Endodermal cell (in vitro differentiated cells): ENCODE data around the gene RUBCN. TPM values are rescaled to one million over a fixed set of nuclear protein-coding genes. Genes with fewer than 3 reads are reported as not detected.
"Not testable (repeated sequence)": the region's sequence is repeated elsewhere in the genome, so short reads cannot be mapped to it uniquely, and the experiment has no call there.

Experiments
- DNase-seq: peaks from one replicate; pipeline ENCODE4 v3.0.0-alpha.2; 2017
- H3K27ac ChIP-seq: 2 replicates; pipeline ENCODE4 v1.5.1; 2013; ENCODE audit warnings: mild to moderate bottlenecking, low read depth, low read length, moderate library complexity
- H3K27me3 ChIP-seq: 2 replicates; pipeline ENCODE4 v1.6.1; 2013; ENCODE audit warnings: mild to moderate bottlenecking, low read length, moderate library complexity; ENCODE audit not compliant: insufficient read depth, control insufficient read depth, poor library complexity, severe bottlenecking
- H3K36me3 ChIP-seq: 2 replicates; pipeline ENCODE4 v1.7.0; 2013; ENCODE audit warnings: mild to moderate bottlenecking, low read length, moderate library complexity; ENCODE audit not compliant: control insufficient read depth, insufficient read depth
- H3K4me1 ChIP-seq: one replicate; pipeline ENCODE4 v1.7.0; 2013; ENCODE audit warnings: low read length; ENCODE audit not compliant: control insufficient read depth, insufficient read depth
- H3K4me3 ChIP-seq: 2 replicates; pipeline ENCODE4 v1.5.1; 2013; ENCODE audit warnings: mild to moderate bottlenecking, low read length, moderate library complexity
- H3K9ac ChIP-seq: 2 replicates; pipeline ENCODE4 v1.6.1; 2013; ENCODE audit warnings: mild to moderate bottlenecking, low read length, moderate library complexity; ENCODE audit not compliant: poor library complexity, severe bottlenecking; ENCODE audit errors: extremely low read depth
- H3K9me3 ChIP-seq: 2 replicates; pipeline ENCODE4 v1.6.1; 2013; ENCODE audit warnings: mild to moderate bottlenecking, low read length, moderate library complexity; ENCODE audit not compliant: control insufficient read depth
- H3K27ac Mint-ChIP-seq: 2 replicates; pipeline ENCODE4 v1.8.0; 2020; ENCODE audit warnings: mixed read lengths
- H3K27me3 Mint-ChIP-seq: 2 replicates; pipeline ENCODE4 v1.8.0; 2021; ENCODE audit warnings: mild to moderate bottlenecking, mixed read lengths; ENCODE audit not compliant: insufficient read depth
- H3K36me3 Mint-ChIP-seq: 2 replicates; pipeline ENCODE4 v1.8.0; 2020; ENCODE audit warnings: low read depth, mixed read lengths
- H3K4me1 Mint-ChIP-seq: 2 replicates; pipeline ENCODE4 v1.8.0; 2020; ENCODE audit warnings: mixed read lengths
- H3K4me3 Mint-ChIP-seq: 2 replicates; pipeline ENCODE4 v1.8.0; 2020; ENCODE audit warnings: mild to moderate bottlenecking, moderate library complexity, mixed read lengths
- H3K9me3 Mint-ChIP-seq: 2 replicates; pipeline ENCODE4 v1.8.0; 2020; ENCODE audit warnings: mild to moderate bottlenecking, mixed read lengths
- WGBS, 2 experiments: methylation state at CpG; one replicate each; pipeline versions ENCODE4 v1.1.5 to v1.1.7; 2013; ENCODE audit warnings: missing lambda C conversion rate in 2 of 2, mixed read lengths in 1 of 2; ENCODE audit not compliant: insufficient coverage in 1 of 2, insufficient read length in 1 of 2; 5-methylcytosine and 5-hydroxymethylcytosine counted together
- total RNA-seq, 2 donors: library from RNA; stranded (reverse); fragmentation: NEBNext Ultra II Directional in 1 of 2; extraction: Animal tissue kit (Norgen Biotek cat#: 25700) in 1 of 2; gene quantifications; 2 replicates in 1 of 2; 3 replicates in 1 of 2; pipeline ENCODE4 v1.2.1, GENCODE V29; 2021
- TF ChIP-seq, protein P1 (sequence below): fragments of 200-600 bp; sonication (generic); conservative IDR thresholded peaks from 2 replicates; pipeline ENCODE4 v1.5.0; 2021; ENCODE audit warnings: antibody characterized with exemption, mild to moderate bottlenecking

RUBCN gene
- total RNA-seq, 2 donors from 2014 or later: 17.2 to 18.3 TPM

DNA sequence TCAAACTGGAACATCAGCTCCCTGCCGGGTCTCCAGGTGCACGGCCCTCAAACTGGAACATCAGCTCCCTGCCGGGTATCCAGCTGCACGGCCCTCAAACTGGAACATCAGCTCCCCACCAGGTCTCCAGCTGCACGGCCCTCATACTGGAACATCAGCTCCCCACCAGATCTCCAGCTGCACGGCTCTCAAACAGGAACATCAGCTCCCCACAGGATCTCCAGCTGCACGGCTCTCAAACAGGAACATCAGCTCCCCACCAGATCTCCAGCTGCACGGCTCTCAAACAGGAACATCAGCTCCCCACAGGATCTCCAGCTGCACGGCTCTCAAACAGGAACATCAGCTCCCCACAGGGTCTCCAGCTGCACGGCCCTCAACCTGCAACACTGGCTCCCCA is 99.1 kb downstream of the RUBCN start:
- Mint-ChIP-seq H3K36me3 (peaks cover 34% of the 10 kb centered on the region), H3K9me3 (peaks cover 27% of the 10 kb centered on the region)
- not testable (repeated sequence) for H3K27ac ChIP-seq, H3K27me3 Mint-ChIP-seq, H3K36me3 ChIP-seq, H3K9me3 ChIP-seq, H3K4me1 Mint-ChIP-seq, H3K4me3 ChIP-seq, H3K27me3 ChIP-seq, H3K27ac Mint-ChIP-seq, H3K4me3 Mint-ChIP-seq, H3K9ac ChIP-seq, DNase-seq, H3K4me1 ChIP-seq
- WGBS, 2 experiments: 89 to 96% methylated on average over 5 to 10 of the region's 10 CpGs

DNA sequence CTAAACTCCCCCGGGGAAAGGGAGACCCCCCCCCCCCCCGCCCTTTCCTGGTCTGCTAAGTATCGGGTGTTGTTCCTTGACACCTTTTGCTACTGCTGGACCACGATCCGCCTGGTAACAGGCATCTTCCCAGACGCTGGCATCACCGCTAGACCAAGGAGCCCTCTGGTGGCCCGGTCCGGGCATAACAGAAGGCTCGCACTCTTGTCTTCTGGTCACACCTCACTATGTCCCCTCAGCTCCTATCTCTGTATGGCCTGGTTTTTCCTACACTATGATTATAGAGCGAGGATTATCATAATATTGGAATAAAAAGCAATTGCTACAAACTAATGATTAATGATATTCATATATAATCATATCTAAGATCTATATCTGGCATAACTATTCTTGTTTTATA is 104.7 kb downstream of the RUBCN start:
- not testable (repeated sequence) for H3K36me3 ChIP-seq, H3K27ac ChIP-seq, H3K9me3 Mint-ChIP-seq, H3K4me1 ChIP-seq, H3K4me3 ChIP-seq, H3K4me3 Mint-ChIP-seq, DNase-seq, H3K9ac ChIP-seq, H3K27me3 Mint-ChIP-seq, H3K36me3 Mint-ChIP-seq, H3K4me1 Mint-ChIP-seq, H3K27ac Mint-ChIP-seq, H3K27me3 ChIP-seq, H3K9me3 ChIP-seq
- 34% methylated on average over 7 of the region's 11 CpGs; no CpG with 5 or more reads in 1 of the 2 experiments for WGBS, 2 experiments
- TF ChIP-seq, protein P1, sequence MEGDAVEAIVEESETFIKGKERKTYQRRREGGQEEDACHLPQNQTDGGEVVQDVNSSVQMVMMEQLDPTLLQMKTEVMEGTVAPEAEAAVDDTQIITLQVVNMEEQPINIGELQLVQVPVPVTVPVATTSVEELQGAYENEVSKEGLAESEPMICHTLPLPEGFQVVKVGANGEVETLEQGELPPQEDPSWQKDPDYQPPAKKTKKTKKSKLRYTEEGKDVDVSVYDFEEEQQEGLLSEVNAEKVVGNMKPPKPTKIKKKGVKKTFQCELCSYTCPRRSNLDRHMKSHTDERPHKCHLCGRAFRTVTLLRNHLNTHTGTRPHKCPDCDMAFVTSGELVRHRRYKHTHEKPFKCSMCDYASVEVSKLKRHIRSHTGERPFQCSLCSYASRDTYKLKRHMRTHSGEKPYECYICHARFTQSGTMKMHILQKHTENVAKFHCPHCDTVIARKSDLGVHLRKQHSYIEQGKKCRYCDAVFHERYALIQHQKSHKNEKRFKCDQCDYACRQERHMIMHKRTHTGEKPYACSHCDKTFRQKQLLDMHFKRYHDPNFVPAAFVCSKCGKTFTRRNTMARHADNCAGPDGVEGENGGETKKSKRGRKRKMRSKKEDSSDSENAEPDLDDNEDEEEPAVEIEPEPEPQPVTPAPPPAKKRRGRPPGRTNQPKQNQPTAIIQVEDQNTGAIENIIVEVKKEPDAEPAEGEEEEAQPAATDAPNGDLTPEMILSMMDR: peak; percentile 48

DNA sequence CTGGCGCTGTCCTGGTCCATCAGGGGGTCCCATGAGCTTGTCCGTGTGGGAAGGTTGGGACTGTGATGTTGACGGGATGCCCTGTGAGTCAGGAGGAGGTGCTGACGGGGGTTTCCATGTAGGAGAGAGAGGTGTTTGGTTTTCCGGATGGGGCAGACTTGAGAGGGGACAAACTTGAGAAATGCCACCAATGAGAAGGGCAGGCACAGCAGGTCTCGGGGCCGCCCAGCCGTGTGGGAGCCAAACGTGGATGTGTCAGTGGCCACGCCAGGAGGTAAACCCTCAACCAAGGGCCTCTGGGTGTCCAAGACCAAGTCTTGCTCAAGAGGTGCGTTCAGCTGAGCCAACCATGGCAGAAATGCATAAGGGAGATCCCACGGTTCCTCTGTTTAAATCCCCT is 105.9 kb downstream of the RUBCN start:
- H3K36me3 ChIP-seq, H3K4me3 ChIP-seq, H3K9me3 Mint-ChIP-seq, H3K27ac ChIP-seq, H3K36me3 Mint-ChIP-seq, H3K27me3 ChIP-seq, H3K4me3 Mint-ChIP-seq, H3K9me3 ChIP-seq, H3K4me1 ChIP-seq, H3K27ac Mint-ChIP-seq, H3K27me3 Mint-ChIP-seq, H3K4me1 Mint-ChIP-seq, DNase-seq, H3K9ac ChIP-seq: not testable (repeated sequence)
- WGBS, 2 experiments: 88 to 90% methylated on average over 2 to 12 of the region's 12 CpGs

DNA sequence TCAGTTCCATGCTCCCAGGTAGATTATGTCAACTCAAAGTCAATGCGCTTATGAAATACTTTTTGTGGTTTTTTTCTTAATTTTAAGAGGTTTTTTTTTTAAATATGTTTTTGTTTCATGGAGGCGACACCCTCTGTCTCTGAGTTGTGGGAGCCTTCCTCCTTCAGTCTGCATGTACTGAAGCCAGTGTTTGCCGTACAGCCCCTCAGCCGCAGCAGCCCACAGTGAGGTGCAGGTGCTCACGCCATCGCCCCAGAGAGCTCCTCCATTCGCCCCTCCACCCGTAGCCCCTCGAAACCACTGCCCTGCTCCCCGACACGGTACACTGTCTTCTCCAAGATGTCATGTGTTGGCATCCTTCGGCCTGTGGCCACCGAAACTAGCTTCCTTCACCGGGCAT is 107.4 kb downstream of the RUBCN start:
- not testable (repeated sequence) for H3K4me3 ChIP-seq, H3K36me3 ChIP-seq, H3K9ac ChIP-seq, H3K9me3 ChIP-seq, H3K4me1 Mint-ChIP-seq, H3K27ac Mint-ChIP-seq, H3K36me3 Mint-ChIP-seq, H3K9me3 Mint-ChIP-seq, H3K4me3 Mint-ChIP-seq, H3K27ac ChIP-seq, H3K27me3 Mint-ChIP-seq, H3K4me1 ChIP-seq, DNase-seq, H3K27me3 ChIP-seq
- WGBS, 2 experiments: 88% methylated on average over 6 of the region's 14 CpGs; no CpG with 5 or more reads in 1 of the 2 experiments

DNA sequence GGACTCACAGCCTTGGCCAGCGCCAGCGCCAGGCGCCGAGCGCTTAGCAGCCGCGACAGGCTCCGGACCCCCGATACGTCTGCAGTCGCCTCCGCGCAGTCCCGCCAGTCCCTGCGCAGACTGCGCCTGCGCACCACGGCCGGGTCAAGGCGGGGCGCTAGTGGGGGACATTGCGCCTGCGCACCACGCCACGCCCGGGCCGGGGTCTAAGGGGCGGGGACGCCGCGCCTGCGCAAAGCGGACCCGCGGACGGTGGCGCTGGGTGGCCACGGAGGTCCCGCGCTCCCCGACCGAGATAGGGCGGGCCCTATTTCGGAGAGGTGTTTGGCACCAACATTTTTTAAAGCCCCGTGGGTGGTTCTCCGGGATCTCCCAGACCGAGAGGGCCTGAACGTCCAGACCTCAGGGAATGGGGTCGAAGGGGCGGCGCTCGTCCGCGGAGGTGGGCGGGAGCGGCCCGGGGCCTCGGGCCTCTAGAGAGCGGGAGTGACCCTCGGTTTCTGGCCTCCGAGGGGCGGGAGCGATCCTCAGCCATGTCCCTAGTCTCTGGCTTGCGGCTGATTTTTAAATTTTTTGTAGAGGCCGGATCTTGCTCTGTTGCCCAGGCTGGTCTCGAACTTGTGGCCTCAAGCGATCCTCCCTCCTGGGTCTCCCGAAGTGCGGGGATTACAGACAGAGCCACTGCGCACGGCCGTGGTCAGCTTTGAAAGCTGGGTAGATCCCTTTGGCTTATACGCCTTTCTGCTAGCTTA is 108.8 kb downstream of the RUBCN start:
- H3K9me3 ChIP-seq, H3K9me3 Mint-ChIP-seq, H3K27ac Mint-ChIP-seq, H3K27me3 Mint-ChIP-seq, H3K36me3 ChIP-seq, H3K36me3 Mint-ChIP-seq, H3K27me3 ChIP-seq, H3K4me1 Mint-ChIP-seq, H3K4me1 ChIP-seq: not testable (repeated sequence)
- peak; percentile 94 for DNase-seq
- peak overlapping the region; percentile 84 for H3K4me3 ChIP-seq
- H3K9ac ChIP-seq: peak overlapping the region; percentile 66
- 0 to 6% methylated on average over 14 to 73 of the region's 73 CpGs for WGBS, 2 experiments
- H3K27ac ChIP-seq: peak overlapping the region; percentile 44
- H3K4me3 Mint-ChIP-seq: peak overlapping the region; percentile 58

DNA sequence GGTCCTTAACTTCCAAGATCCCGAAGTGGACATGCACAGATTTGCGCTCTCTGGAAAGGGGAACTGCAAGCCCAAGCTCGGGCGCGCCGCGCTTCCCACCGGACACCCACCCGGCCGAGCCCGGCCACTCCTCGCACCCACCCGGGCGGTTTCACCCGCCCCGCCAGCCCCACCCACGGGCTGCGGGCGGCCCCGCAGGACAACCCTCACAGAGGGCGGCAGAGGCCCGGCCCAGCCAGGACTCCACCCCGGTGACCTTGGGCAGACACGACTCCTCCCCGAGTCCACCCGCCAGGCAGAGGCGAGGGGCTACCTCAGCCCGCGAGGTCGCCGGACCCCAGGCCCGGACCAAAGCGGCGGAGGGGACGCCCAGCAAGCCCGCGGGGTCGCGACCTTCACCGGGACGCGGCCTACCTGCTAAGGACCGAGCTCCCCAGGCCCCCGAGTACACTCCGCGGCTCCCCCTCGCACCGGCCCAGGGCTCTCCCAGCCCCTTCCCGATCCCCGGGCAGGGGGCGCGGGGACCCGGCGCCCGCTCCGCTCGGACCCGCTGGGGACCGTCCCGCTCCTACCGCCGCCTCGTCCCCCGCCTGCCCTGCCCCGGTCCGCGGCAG is 109.4 kb downstream of the RUBCN start:
- H3K9me3 Mint-ChIP-seq, H3K4me1 ChIP-seq, H3K9ac ChIP-seq, H3K27me3 ChIP-seq, H3K4me1 Mint-ChIP-seq, H3K36me3 Mint-ChIP-seq, H3K9me3 ChIP-seq, DNase-seq, H3K27ac Mint-ChIP-seq, H3K27me3 Mint-ChIP-seq, H3K36me3 ChIP-seq, H3K27ac ChIP-seq: not testable (repeated sequence)
- WGBS, 2 experiments: 0% methylated on average over 20 of the region's 67 CpGs; no CpG with 5 or more reads in 1 of the 2 experiments
- peak overlapping the region; percentile 71 for H3K4me3 ChIP-seq
- H3K4me3 Mint-ChIP-seq: peak overlapping the region; percentile 64
